ENCODE measurements around the gene MRPS10. TPM values are rescaled to one million over a fixed set of nuclear protein-coding genes. Genes with fewer than 3 reads are reported as not detected.

The MRPS10 gene
- total RNA-seq, 8 experiments from 2014 or later, result 19.6 to 52.8 (median 33.8) TPM

DNA sequence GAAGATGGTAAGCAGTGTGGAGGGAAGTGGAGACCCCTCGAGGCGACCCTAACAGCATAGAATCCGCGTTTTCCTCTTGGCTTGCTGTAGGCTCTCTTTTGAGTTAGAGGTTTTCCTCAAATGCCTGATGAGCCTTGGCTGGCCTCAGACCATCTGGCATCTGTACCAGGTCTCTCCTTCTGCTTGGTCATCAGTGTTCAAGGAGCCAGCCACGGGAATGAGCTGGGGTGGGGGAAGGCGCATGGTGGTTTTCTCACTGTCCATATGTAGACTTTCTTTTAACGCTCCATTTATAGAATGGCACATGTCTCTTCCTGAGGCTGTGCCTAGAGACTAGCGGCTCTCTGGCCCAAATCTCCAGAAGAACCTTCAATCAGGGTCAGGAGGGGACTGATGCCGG, 52.6 kb downstream of the MRPS10 start:
- WGBS, 10 experiments, result 38 to 100% (median 80%) methylated on average over 1 to 7 of the region's 9 CpGs; no CpG with 5 or more reads in 2 of the 10 experiments
- Histone ChIP-seq H3K27ac (no peak overlapping the region), H3K4me1 (replicated peaks in 1 of 2) (no peaks in the 10 kb centered on the region), H3K4me3 (no peak overlapping the region)
- in situ Hi-C loops (cut with MboI; ENCODE audit: low pct_unique_long_range_greater_than_20kb in 2 of 9, low sequenced_read_pairs in 9 of 9, unreplicated experiment in 9 of 9), result loop anchor here in 3 of 9 experiments (10.0 to 25.0 kb wide), 2 partner anchors 90 to 103 kb away; partner anchors contain the start of gene TAF8 (in 1 of the 3)
- peak in 1 of 8 experiments; percentile 16 for ATAC-seq (replicated peaks in 6 of 8)

GRCh38 chr6:42163981-42164380, 53.7 kb downstream of the MRPS10 start:
- in situ Hi-C loops (cut with MboI; ENCODE audit: low pct_unique_long_range_greater_than_20kb in 2 of 9, low sequenced_read_pairs in 9 of 9, unreplicated experiment in 9 of 9), result loop anchor here in 3 of 9 experiments (10.0 to 25.0 kb wide), 2 partner anchors 89 to 102 kb away; partner anchors contain the start of gene TAF8 (in 1 of the 3)
- 40% methylated on average over 1 of the region's 1 CpG; no CpG with 5 or more reads in 9 of the 10 experiments for WGBS, 10 experiments
- H3K4me3 ChIP-seq, result no peak overlapping the region
- peak; percentile 9 to 87 (median 45) for ATAC-seq (replicated peaks in 6 of 8)
- H3K27ac ChIP-seq, result no peak overlapping the region
- H3K4me1 ChIP-seq (replicated peaks in 1 of 2), result no peaks in the 10 kb centered on the region

DNA sequence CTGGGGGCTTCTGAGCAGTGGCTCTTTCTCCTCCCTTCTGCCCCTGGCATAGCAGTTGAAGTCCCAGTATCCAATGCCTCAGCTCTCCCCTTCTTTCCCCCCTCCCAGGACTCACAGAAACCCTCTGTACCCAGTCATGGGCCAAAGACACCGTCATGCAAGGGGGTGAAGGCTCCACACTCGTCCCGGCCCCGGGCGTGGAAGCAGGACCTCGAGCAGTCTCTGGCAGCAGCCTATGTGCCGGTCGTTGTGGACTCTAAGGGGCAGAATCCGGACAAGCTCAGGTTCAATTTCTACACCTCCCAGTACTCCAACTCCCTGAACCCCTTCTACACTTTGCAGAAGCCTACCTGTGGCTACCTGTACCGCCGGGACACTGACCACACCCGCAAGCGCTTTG, 54.8 kb downstream of the MRPS10 start:
- Histone ChIP-seq H3K4me1 (replicated peaks in 1 of 2) (no peaks in the 10 kb centered on the region), H3K27ac (no peak overlapping the region), H3K4me3 (no peak overlapping the region)
- in situ Hi-C loops (cut with MboI; ENCODE audit: low pct_unique_long_range_greater_than_20kb in 2 of 9, low sequenced_read_pairs in 9 of 9, unreplicated experiment in 9 of 9), result loop anchor here in 3 of 9 experiments (10.0 to 25.0 kb wide), 2 partner anchors 88 to 101 kb away; partner anchors contain the start of gene TAF8 (in 1 of the 3)
- no peak for ATAC-seq (replicated peaks in 6 of 8)
- WGBS, 10 experiments, result 60 to 100% (median 88%) methylated on average over 1 to 8 of the region's 13 CpGs; no CpG with 5 or more reads in 4 of the 10 experiments

- 100% methylated on average over 1 of the region's 7 CpGs; no CpG with 5 or more reads in 9 of the 10 experiments for WGBS, 10 experiments
- in situ Hi-C loops (cut with MboI; ENCODE audit: low pct_unique_long_range_greater_than_20kb in 2 of 9, low sequenced_read_pairs in 9 of 9, unreplicated experiment in 9 of 9), result loop anchor here in 3 of 9 experiments (10.0 to 25.0 kb wide), 2 partner anchors 88 to 100 kb away; partner anchors contain the start of gene TAF8 (in 1 of the 3)
- Histone ChIP-seq H3K27ac (no peak overlapping the region), H3K4me3 (no peak overlapping the region), H3K4me1 (replicated peaks in 1 of 2) (no peaks in the 10 kb centered on the region)
- ATAC-seq (replicated peaks in 6 of 8), result no peak
Measured at GRCh38 chr6:42162384-42162783, 55.3 kb downstream of the MRPS10 start.

DNA sequence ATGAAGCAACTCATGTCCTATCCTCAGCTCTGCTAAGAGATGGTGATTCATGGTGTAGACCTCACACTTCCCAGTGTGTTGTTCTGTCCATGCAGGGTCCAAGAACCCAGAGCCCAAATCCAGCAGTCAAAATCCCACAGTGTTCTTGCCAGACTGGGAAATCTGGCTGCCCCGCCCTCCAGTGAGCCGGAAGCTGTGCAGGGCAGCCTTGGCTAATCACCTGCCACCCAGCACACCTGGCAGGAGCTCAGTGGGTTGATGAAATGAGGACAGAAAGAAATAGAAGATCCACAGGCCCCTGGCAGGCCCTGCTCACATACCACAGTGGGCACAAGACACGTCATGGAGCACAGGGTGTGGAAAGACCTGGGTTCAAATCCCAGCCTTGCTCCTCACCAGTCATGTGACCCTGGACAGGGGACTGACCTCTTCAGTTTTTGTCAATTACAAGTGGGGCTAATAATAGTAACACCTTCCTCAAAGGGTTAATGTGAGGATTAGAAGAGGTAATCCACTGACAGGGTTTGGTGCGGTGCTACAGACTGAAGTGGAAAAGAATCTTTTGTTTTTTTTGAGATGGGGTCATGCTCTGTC, 58.1 kb downstream of the MRPS10 start:
- no peak overlapping the region for H3K4me3 ChIP-seq
- no peaks in the 10 kb centered on the region for H3K4me1 ChIP-seq (replicated peaks in 1 of 2)
- H3K27ac ChIP-seq, result no peak overlapping the region
- in situ Hi-C loops (cut with MboI; ENCODE audit: low pct_unique_long_range_greater_than_20kb in 2 of 9, low sequenced_read_pairs in 9 of 9, unreplicated experiment in 9 of 9), result loop anchor here in 3 of 9 experiments (10.0 to 25.0 kb wide), 2 partner anchors 85 to 97 kb away; partner anchors contain the start of gene TAF8 (in 1 of the 3)
- WGBS, 10 experiments, result 67 to 73% (median 72%) methylated on average over 2 to 4 of the region's 4 CpGs; no CpG with 5 or more reads in 7 of the 10 experiments
- no peak for ATAC-seq (replicated peaks in 6 of 8)

- no peak for ATAC-seq (replicated peaks in 6 of 8)
- no peak overlapping the region for H3K4me3 ChIP-seq
- in situ Hi-C loops (cut with MboI; ENCODE audit: low pct_unique_long_range_greater_than_20kb in 2 of 9, low sequenced_read_pairs in 9 of 9, unreplicated experiment in 9 of 9), result loop anchor here in 1 of 9 experiments (25.0 kb wide), 1 partner anchor 96 kb away; the partner anchor contains the start of gene TAF8
- no peaks in the 10 kb centered on the region for H3K4me1 ChIP-seq (replicated peaks in 1 of 2)
- WGBS, 10 experiments, result 50 to 100% (median 80%) methylated on average over 1 to 2 of the region's 2 CpGs; no CpG with 5 or more reads in 5 of the 10 experiments
- H3K27ac ChIP-seq, result no peak overlapping the region
Measured at GRCh38 chr6:42158631-42159030, 59.0 kb downstream of the MRPS10 start.

DNA sequence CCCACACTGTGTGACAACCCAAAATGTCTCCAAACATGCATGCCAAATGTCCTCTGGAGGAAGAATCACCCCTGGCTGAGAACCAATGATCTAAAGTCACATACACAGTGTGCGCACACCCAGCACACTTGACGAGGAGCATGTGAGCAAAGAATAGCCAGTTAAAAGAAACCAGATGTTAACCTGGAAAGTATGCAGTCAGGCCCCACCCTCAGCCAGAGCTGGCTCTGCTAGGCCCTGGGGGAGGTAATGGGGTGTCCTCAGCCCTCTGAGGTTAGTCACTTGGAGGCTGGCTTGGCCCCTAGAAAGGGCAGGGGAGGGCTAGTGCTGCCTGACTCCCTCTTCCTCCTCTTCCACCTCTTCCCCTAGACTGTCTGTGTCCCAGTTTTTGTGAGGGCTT, 59.6 kb downstream of the MRPS10 start:
- 71 to 92% methylated on average over 2 of the region's 2 CpGs; no CpG with 5 or more reads in 8 of the 10 experiments for WGBS, 10 experiments
- ATAC-seq (replicated peaks in 6 of 8), result peak in 3 of 8 experiments; percentile 83 to 99 (median 99)
- H3K4me3 ChIP-seq, result no peak overlapping the region
- in situ Hi-C loops (cut with MboI; ENCODE audit: low pct_unique_long_range_greater_than_20kb in 2 of 9, low sequenced_read_pairs in 9 of 9, unreplicated experiment in 9 of 9), result loop anchor here in 1 of 9 experiments (25.0 kb wide), 1 partner anchor 96 kb away; the partner anchor contains the start of gene TAF8
- no peak overlapping the region for H3K27ac ChIP-seq
- no peaks in the 10 kb centered on the region for H3K4me1 ChIP-seq (replicated peaks in 1 of 2)

Other genes with a start within 250 kb of the MRPS10 start
- 10 to 100 TPM in 3 of 8 experiments, 1 to 10 TPM in 5; 3.7 to 22.7 (median 8.9) TPM for gene TAF8, start 167.3 kb downstream of the MRPS10 start, total RNA-seq
- under 1 TPM in 7 of 8 experiments, not detected in 1; under 0.01 to 1.00 (median 0.25) TPM for gene C6orf132, start 75.2 kb downstream of the MRPS10 start, total RNA-seq
- gene GUCA1A, start 44.5 kb downstream of the MRPS10 start, total RNA-seq, result 1 to 10 TPM in 5 of 8 experiments, under 1 TPM in 2, not detected in 1; 0.25 to 4.2 (median 1.5) TPM
- gene GUCA1B, start 22.9 kb downstream of the MRPS10 start, total RNA-seq, result 1 to 10 TPM in 7 of 8 experiments, under 1 TPM in 1; 0.63 to 4.5 (median 1.8) TPM
- 10 to 100 TPM in 3 of 8 experiments, 1 to 10 TPM in 5; 3.5 to 21.2 (median 5.2) TPM for gene TRERF1, start 234.1 kb upstream of the MRPS10 start, total RNA-seq

All from motor neuron (in vitro differentiated cells).